SK-N-SH treated with all-trans-retinoic acid at 6 μM for 48 hours (cell line): ENCODE results near the gene NUP98.

ENCODE experiments used
- ATAC-seq: fragments of 200-7000 bp; cut with Tn5 transposase; 3 replicates; pipeline ENCODE4 v1.9.1; 2020; ENCODE audit warnings: mild to moderate bottlenecking, moderate library complexity
- ARNTL ChIP-seq: fragments of 450-650 bp; formaldehyde crosslinking; IDR thresholded peaks from 2 replicates; pipeline ENCODE4 v1.5.0; 2020; ENCODE audit warnings: low read depth, mild to moderate bottlenecking, moderate library complexity, borderline replicate concordance
- BACH2 ChIP-seq: fragments of 250-450 bp; sonication (Bioruptor Pico); IDR thresholded peaks from 2 replicates; pipeline ENCODE4 v1.9.0; 2021; ENCODE audit warnings: mild to moderate bottlenecking, borderline replicate concordance
- CSDC2 ChIP-seq: fragments of 250-450 bp; sonication (Bioruptor Pico); IDR thresholded peaks from 2 replicates; pipeline ENCODE4 v1.5.0; 2020; ENCODE audit warnings: mild to moderate bottlenecking, moderate library complexity
- ESRRG ChIP-seq: fragments of 250-450 bp; sonication (Bioruptor Pico); IDR thresholded peaks from 2 replicates; pipeline ENCODE4 v1.6.1; 2021; ENCODE audit warnings: mild to moderate bottlenecking
- GLIS3 ChIP-seq: fragments of 250-450 bp; sonication (Bioruptor Pico); IDR thresholded peaks from 2 replicates; pipeline ENCODE4 v1.5.0; 2020; ENCODE audit warnings: mild to moderate bottlenecking, moderate library complexity
- ISL1 ChIP-seq: fragments of 250-450 bp; sonication (Bioruptor Pico); IDR thresholded peaks from 2 replicates; pipeline ENCODE4 v2.1.2; 2022; ENCODE audit warnings: mild to moderate bottlenecking, moderate library complexity
- OSR1 ChIP-seq: fragments of 250-450 bp; sonication (Bioruptor Pico); IDR thresholded peaks from 2 replicates; pipeline ENCODE4 v1.8.0; 2022; ENCODE audit warnings: moderate library complexity, mild to moderate bottlenecking, inconsistent platforms
- PPARA ChIP-seq: fragments of 250-450 bp; sonication (Bioruptor Pico); IDR thresholded peaks from 2 replicates; pipeline ENCODE4 v1.5.0; 2020; ENCODE audit warnings: mild to moderate bottlenecking, borderline replicate concordance
- SNAI2 ChIP-seq: fragments of 250-450 bp; sonication (Bioruptor Pico); IDR thresholded peaks from 2 replicates; pipeline ENCODE4 v1.5.0; 2020; ENCODE audit warnings: mild to moderate bottlenecking, moderate library complexity
- TCF4 ChIP-seq: fragments of 250-450 bp; sonication (Bioruptor Pico); IDR thresholded peaks from 2 replicates; pipeline ENCODE4 v1.8.0; 2021; ENCODE audit warnings: mild to moderate bottlenecking, moderate library complexity, borderline replicate concordance
- ZC3H10 ChIP-seq: fragments of 250-450 bp; sonication (Bioruptor Pico); IDR thresholded peaks from 2 replicates; pipeline ENCODE4 v1.5.1; 2021; ENCODE audit warnings: mild to moderate bottlenecking, moderate library complexity
- ZFP3 ChIP-seq: fragments of 250-450 bp; sonication (Bioruptor Pico); IDR thresholded peaks from 2 replicates; pipeline ENCODE4 v1.5.0; 2020; ENCODE audit warnings: mild to moderate bottlenecking, moderate library complexity
- ZFP30 ChIP-seq: fragments of 450-650 bp; formaldehyde crosslinking; IDR thresholded peaks from 2 replicates; pipeline ENCODE4 v1.5.0; 2022; ENCODE audit warnings: mild to moderate bottlenecking, moderate library complexity
- ZNF8 ChIP-seq: fragments of 450-650 bp; formaldehyde crosslinking; IDR thresholded peaks from 2 replicates; pipeline ENCODE4 v1.5.0; 2020; ENCODE audit warnings: mild to moderate bottlenecking, moderate library complexity
- TF ChIP-seq, protein P1 (sequence below): fragments of 250-450 bp; sonication (Bioruptor Pico); IDR thresholded peaks from 2 replicates; pipeline ENCODE4 v1.5.0; 2020; ENCODE audit warnings: mild to moderate bottlenecking, moderate library complexity
- TF ChIP-seq, protein P2 (sequence below): fragments of 250-450 bp; sonication (Bioruptor Pico); IDR thresholded peaks from 2 replicates; pipeline ENCODE4 v1.5.1; 2021; ENCODE audit warnings: mild to moderate bottlenecking, moderate library complexity
- TF ChIP-seq, protein P3 (sequence below): fragments of 250-450 bp; sonication (Bioruptor Pico); IDR thresholded peaks from 2 replicates; pipeline ENCODE4 v1.8.0; 2020; ENCODE audit warnings: mild to moderate bottlenecking, moderate library complexity, borderline replicate concordance

NUP98 gene

DNA sequence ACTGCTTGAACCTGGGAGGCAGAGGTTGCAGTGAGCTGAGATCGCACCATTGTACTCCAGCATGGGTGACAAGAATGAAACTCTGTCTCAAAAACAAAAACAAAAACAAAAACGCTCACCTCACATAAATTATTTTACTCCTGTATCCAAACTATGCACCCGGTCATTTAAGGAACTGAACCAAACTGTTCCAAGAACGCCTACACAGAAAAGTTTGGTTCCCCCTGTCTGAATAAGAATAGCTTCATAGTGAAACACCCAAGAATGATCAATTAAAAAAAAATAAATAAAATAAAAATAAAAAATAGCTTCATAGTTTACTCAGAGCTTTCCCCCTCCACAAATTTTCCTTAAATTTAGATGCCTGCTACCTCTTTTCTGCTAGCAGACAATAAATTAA lies 13.7 kb downstream of the NUP98 start (continued):
- no peak for TF ChIP-seq ARNTL (CRISPR knock-in tag)
- TF ChIP-seq, all 23 proteins: peak for 0

DNA sequence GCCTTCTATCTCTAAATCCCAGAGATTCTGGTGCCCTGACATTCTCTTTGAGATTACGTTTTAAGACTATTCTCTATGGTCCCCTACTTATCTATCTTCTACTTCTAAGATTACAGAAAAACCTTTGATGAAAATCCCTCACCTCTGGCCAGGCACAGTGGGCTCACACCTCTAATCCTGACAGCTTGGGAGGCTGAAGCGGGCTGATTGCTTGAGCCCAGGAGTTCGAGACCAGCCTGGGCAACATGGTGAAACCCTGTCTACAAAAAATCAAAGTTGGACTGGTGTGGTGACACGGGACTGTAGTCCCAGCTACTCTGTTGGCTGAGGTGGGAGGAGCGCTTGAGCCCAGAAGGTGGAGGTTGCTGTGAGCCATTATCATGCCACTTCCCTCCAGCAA lies 14.4 kb downstream of the NUP98 start:
- no peak for ATAC-seq
- TF ChIP-seq BACH2 (CRISPR knock-in tag) (no peak), ESRRG (CRISPR knock-in tag) (no peak), GLIS3 (CRISPR knock-in tag) (no peak), SNAI2 (CRISPR knock-in tag) (no peak), OSR1 (CRISPR knock-in tag) (no peak), ARNTL (CRISPR knock-in tag) (no peak)

DNA sequence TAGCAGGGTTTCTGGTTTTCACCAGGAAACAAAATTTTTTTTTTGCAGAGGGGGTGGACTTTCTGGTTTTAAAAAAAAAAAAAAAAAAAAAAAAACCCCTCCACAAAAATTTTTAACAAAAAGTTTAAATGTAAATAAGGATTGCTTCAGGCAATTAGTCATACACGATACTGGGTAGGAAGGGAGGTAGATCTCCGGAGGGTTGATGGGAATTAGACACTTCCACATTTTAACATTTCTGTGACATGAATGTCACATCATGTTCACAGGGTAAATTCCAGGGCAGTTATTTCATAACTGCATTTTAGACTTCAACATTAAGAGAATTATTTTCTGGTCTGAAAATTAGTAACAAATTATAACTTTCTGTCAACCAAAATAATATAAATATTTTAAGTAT lies 15.9 kb downstream of the NUP98 start:
- TF ChIP-seq OSR1 (CRISPR knock-in tag): no peak
- TF ChIP-seq BACH2 (CRISPR knock-in tag): no peak
- TF ChIP-seq, protein P1, sequence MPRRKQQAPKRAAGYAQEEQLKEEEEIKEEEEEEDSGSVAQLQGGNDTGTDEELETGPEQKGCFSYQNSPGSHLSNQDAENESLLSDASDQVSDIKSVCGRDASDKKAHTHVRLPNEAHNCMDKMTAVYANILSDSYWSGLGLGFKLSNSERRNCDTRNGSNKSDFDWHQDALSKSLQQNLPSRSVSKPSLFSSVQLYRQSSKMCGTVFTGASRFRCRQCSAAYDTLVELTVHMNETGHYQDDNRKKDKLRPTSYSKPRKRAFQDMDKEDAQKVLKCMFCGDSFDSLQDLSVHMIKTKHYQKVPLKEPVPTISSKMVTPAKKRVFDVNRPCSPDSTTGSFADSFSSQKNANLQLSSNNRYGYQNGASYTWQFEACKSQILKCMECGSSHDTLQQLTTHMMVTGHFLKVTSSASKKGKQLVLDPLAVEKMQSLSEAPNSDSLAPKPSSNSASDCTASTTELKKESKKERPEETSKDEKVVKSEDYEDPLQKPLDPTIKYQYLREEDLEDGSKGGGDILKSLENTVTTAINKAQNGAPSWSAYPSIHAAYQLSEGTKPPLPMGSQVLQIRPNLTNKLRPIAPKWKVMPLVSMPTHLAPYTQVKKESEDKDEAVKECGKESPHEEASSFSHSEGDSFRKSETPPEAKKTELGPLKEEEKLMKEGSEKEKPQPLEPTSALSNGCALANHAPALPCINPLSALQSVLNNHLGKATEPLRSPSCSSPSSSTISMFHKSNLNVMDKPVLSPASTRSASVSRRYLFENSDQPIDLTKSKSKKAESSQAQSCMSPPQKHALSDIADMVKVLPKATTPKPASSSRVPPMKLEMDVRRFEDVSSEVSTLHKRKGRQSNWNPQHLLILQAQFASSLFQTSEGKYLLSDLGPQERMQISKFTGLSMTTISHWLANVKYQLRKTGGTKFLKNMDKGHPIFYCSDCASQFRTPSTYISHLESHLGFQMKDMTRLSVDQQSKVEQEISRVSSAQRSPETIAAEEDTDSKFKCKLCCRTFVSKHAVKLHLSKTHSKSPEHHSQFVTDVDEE (CRISPR knock-in tag): no peak
- TF ChIP-seq, protein P2, sequence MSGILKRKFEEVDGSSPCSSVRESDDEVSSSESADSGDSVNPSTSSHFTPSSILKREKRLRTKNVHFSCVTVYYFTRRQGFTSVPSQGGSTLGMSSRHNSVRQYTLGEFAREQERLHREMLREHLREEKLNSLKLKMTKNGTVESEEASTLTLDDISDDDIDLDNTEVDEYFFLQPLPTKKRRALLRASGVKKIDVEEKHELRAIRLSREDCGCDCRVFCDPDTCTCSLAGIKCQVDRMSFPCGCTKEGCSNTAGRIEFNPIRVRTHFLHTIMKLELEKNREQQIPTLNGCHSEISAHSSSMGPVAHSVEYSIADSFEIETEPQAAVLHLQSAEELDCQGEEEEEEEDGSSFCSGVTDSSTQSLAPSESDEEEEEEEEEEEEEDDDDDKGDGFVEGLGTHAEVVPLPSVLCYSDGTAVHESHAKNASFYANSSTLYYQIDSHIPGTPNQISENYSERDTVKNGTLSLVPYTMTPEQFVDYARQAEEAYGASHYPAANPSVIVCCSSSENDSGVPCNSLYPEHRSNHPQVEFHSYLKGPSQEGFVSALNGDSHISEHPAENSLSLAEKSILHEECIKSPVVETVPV (CRISPR knock-in tag): no peak
- TF ChIP-seq TCF4: no peak
- TF ChIP-seq ZNF8 (CRISPR knock-in tag): no peak
- TF ChIP-seq ZFP30 (CRISPR knock-in tag): no peak
- no peak for TF ChIP-seq SNAI2 (CRISPR knock-in tag)
- no peak for TF ChIP-seq PPARA
- TF ChIP-seq ZFP3: no peak

DNA sequence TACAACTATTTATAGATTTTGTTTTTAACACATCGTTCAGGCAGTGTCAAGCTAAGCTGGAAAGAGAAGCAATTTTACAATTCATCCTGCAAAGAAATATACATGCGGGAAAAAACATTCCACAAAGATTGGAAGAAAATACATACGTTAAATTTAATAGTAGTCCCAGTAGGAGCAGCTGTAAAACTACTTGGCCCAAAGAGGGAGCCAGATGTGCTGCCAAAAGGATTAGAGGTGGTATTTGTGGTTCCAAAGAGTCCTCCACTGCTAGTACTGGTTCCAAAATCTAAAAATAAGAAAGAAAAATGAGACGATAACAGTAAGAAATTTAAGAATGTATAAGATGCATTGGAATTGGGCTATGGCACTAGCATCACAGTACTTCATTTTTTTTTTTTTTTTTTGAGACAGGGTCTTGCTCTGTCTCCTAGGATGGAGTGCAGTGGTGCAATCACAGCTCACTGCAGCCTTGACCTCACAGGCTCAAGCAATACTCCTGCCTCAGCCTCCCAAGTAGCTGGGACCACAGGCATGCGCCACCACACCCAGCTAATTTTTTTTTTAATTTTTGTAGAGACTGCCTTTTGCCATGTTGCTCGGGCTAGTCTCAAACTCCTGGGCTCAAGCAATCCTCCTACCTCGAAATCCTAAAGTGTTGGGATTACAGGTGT lies 21.5 kb downstream of the NUP98 start:
- TF ChIP-seq, protein P3, sequence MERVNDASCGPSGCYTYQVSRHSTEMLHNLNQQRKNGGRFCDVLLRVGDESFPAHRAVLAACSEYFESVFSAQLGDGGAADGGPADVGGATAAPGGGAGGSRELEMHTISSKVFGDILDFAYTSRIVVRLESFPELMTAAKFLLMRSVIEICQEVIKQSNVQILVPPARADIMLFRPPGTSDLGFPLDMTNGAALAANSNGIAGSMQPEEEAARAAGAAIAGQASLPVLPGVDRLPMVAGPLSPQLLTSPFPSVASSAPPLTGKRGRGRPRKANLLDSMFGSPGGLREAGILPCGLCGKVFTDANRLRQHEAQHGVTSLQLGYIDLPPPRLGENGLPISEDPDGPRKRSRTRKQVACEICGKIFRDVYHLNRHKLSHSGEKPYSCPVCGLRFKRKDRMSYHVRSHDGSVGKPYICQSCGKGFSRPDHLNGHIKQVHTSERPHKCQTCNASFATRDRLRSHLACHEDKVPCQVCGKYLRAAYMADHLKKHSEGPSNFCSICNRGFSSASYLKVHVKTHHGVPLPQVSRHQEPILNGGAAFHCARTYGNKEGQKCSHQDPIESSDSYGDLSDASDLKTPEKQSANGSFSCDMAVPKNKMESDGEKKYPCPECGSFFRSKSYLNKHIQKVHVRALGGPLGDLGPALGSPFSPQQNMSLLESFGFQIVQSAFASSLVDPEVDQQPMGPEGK: no peak
- no peak for TF ChIP-seq ESRRG (CRISPR knock-in tag)
- TF ChIP-seq PPARA: no peak
- TF ChIP-seq CSDC2 (CRISPR knock-in tag): no peak
- no peak for TF ChIP-seq ZFP3
- TF ChIP-seq ZC3H10 (CRISPR knock-in tag): no peak
- no peak for TF ChIP-seq TCF4
- no peak for TF ChIP-seq SNAI2 (CRISPR knock-in tag)
- ATAC-seq: no peak

More for the DNA sequence above, 15.9 kb downstream of the NUP98 start:
- ATAC-seq: no peak

DNA sequence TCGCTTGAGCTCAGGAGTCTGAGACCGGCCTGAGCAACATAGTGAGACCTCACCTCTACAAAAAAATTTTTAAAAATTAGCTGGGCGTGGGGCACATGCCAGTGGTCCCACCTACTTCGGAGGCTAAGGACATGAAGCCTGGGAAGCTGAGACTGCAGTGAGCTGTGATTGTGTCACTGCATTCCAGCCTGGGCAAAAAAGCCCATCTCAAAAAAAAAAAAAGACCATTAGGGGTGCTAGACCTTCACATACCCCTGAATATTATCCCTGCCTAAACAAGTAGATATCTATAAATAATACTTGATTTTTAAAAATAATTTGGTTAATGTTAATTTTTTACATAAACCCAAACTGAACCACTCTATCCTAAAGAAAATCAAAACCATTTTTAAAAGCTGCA lies 24.2 kb downstream of the NUP98 start:
- no peak for ATAC-seq
- TF ChIP-seq, protein P2 (CRISPR knock-in tag): no peak
- TF ChIP-seq ESRRG (CRISPR knock-in tag) (no peak), GLIS3 (CRISPR knock-in tag) (no peak), ISL1 (CRISPR knock-in tag) (no peak), ZFP3 (no peak), OSR1 (CRISPR knock-in tag) (no peak)
- TF ChIP-seq, protein P3: no peak
